H7 (cell line): Measurements from ENCODE around the gene CCNG1. TPM values are rescaled to one million over a fixed set of nuclear protein-coding genes. Genes with fewer than 3 reads are reported as not detected.
"Not testable (repeated sequence)": the region's sequence is repeated elsewhere in the genome, so short reads cannot be mapped to it uniquely, and the experiment has no call there.

Experiments used
- DNase-seq: peaks from one replicate; pipeline ENCODE4 v3.0.0; 2012
- H3K27me3 ChIP-seq: 2 replicates; pipeline ENCODE4 v1.6.0; 2011; ENCODE audit warnings: mild to moderate bottlenecking, low read length; ENCODE audit not compliant: control insufficient read depth, insufficient read depth
- H3K36me3 ChIP-seq: replicated peaks from 2 replicates; pipeline ENCODE4 v1.5.1; 2011; ENCODE audit warnings: low read length; ENCODE audit not compliant: control insufficient read depth, insufficient read depth
- H3K4me3 ChIP-seq: 2 replicates; pipeline ENCODE4 v1.5.1; 2011; ENCODE audit warnings: low read depth, mild to moderate bottlenecking, control low read depth, low read length, moderate library complexity; ENCODE audit not compliant: insufficient read depth
- total RNA-seq: library from RNA; depleted of rRNA; stranded (reverse); fragments of >200 nt; shearing (Covaris generic); gene quantifications from 2 replicates; pipeline ENCODE4 v1.2.3, GENCODE V29; 2014

CCNG1 gene
- total RNA-seq, 1 experiment from 2014 or later, result 374 TPM

DNA sequence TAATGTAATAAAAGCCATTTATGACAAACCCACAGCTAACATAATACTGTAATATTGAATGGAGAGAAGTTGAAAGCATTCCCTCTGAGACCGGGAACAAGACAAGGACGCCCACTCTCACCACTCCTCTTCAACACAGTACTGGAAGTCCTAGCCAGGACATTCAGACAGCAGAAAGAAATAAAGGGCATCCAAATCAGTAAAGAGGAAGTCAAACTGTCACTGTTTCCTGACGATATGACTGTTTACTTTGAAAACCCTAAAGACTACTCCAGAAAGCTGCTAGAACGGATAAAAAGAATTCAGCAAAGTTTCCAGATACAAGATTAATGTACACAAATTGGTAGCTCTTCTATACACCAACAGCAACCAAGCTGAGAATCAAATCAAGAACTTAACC is 11.3 kb upstream of the CCNG1 start:
- DNase-seq, H3K27me3 ChIP-seq, H3K36me3 ChIP-seq, H3K4me3 ChIP-seq: not testable (repeated sequence)

DNA sequence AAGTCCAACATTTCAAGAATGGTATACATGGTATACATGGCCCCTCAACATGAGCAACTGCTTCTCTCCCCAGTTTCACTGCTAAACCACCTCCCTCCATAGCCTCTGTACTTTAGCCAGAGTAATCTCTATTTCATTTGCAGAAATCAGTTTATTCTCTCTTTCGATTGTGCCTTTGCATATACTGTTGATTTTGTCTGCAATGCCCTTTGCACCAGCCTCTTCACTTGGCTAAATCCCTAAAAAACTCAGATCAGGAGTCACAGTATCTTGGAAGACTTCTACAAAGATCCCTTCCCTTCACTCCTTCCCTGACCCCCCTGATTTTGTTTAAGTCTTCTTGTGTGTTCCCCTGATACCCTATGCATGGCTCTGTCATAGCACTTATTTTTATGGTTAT is 4.9 kb upstream of the CCNG1 start:
- no peak for DNase-seq
- H3K36me3 ChIP-seq, result no peaks in the 10 kb centered on the region
- no peaks in the 10 kb centered on the region for H3K27me3 ChIP-seq
- no peak overlapping the region for H3K4me3 ChIP-seq

- H3K36me3 ChIP-seq, result no peaks in the 10 kb centered on the region
- H3K4me3 ChIP-seq, result no peak overlapping the region
- DNase-seq, result no peak
- H3K27me3 ChIP-seq, result no peaks in the 10 kb centered on the region
These were observed 4.1 kb upstream of the CCNG1 start for GRCh38 chr5:163433271-163433670.

DNA sequence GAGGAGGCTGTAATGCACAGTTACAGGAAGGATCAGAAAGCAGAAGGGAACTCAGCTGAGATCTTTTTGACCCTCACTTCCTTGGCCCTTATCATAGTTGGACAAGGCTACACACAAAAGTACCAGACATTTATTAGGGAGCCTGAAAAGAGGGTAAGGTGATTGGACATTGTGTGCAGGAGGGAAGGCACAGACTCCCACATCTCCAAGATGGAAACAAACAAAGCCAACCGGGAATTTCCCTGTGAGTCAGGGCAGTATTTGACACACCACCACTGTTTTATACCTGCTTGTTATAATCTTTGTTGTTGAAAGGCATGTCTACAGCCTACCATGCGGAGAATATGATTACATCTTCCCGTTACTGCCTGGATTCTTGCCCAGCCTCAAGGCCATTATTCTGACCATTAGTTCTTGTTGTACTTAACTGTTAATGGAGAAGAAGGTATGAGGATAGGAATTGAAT is 3.0 kb upstream of the CCNG1 start:
- Histone ChIP-seq H3K36me3 (peaks cover 5% of the 10 kb centered on the region), H3K27me3 (no peaks in the 10 kb centered on the region), H3K4me3 (no peak overlapping the region)
- no peak for DNase-seq

DNA sequence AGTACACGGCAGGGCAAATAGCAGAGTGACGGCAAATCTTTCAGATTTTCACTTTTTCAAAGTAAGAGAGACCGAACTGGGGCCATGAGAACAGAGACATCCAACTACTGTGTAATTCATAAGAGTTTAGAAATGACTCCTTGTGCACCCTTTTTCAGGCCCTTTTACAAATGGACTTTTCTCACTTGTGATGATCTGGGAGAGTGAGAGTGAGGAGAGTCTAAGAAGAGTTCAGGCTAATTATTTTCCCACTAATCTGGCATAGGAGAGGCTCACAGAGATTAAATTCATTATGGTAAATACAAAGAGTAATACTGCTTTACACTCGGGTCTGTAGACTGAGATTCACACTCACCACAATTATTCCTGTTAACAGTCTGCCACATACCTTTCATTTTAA is 880 bp upstream of the CCNG1 start:
- Histone ChIP-seq H3K36me3 (peaks cover 18% of the 10 kb centered on the region), H3K4me3 (peak overlapping the region; percentile 19), H3K27me3 (no peaks in the 10 kb centered on the region)
- no peak for DNase-seq

DNA sequence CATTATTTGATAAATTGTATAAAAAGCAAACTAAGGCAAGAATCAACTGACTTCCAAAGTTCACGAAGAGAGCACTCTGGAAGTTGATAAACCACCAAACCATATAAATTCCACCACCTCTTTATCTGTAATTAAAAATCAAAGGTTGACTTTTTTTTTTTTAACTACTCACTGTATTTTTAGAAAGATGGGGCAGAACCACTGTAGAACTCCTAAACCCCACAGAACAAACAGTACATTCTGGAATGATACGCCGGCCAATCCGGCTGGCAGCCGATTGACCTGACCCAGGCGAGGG is 435 bp upstream of the CCNG1 start:
- Histone ChIP-seq H3K27me3 (no peaks in the 10 kb centered on the region), H3K4me3 (peak overlapping the region; percentile 19), H3K36me3 (peaks cover 20% of the 10 kb centered on the region)
- DNase-seq, result no peak

GRCh38 chr5:163439092-163439425 is 1.7 kb downstream of the CCNG1 start:
- no peak for DNase-seq
- peak overlapping the region; percentile 81 for H3K4me3 ChIP-seq
- no peaks in the 10 kb centered on the region for H3K27me3 ChIP-seq
- H3K36me3 ChIP-seq, result peaks cover 34% of the 10 kb centered on the region

DNA sequence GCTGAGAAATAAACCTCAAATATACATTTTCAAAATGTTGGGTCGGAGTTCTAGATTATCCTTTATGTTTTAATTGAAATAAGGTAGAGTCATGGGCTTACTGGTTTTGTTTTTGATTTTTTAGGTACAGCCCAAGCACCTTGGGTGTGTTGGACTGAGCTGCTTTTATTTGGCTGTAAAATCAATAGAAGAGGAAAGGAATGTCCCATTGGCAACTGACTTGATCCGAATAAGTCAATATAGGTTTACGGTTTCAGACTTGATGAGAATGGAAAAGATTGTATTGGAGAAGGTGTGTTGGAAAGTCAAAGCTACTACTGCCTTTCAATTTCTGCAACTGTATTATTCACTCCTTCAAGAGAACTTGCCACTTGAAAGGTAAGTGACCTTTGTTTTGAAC is 3.6 kb downstream of the CCNG1 start:
- DNase-seq, result no peak
- Histone ChIP-seq H3K36me3 (peaks cover 40% of the 10 kb centered on the region), H3K4me3 (no peak overlapping the region), H3K27me3 (no peaks in the 10 kb centered on the region)

- H3K27me3 ChIP-seq, result no peaks in the 10 kb centered on the region
- H3K4me3 ChIP-seq, result no peak overlapping the region
- peaks cover 46% of the 10 kb centered on the region for H3K36me3 ChIP-seq
- no peak for DNase-seq
These were observed 7.1 kb downstream of the CCNG1 start for GRCh38 chr5:163444526-163444925.

DNA sequence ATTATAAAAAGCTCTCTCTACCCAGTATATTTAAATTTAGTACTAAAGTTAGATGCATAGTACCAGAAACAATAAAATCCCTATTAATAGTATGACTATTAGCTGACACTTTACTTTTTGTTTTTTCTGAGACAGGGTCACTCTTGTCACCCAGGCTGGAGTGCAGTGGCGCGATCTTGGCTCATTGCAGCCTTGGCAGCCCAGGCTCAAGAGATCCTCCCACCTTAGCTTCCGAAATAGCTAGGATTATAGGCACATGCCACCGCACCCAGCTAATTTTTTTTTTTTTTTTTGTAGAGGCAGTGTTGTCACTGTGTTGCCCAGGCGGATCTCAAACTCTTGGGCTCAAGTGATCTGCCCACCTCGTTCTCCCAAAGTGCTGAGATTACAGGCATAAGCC is 8.0 kb downstream of the CCNG1 start:
- H3K27me3 ChIP-seq, result no peaks in the 10 kb centered on the region
- peaks cover 40% of the 10 kb centered on the region for H3K36me3 ChIP-seq
- no peak overlapping the region for H3K4me3 ChIP-seq
- no peak for DNase-seq

GRCh38 chr5:163447191-163447590 is 9.8 kb downstream of the CCNG1 start:
- Histone ChIP-seq H3K36me3 (peaks cover 29% of the 10 kb centered on the region), H3K27me3 (no peaks in the 10 kb centered on the region), H3K4me3 (no peak overlapping the region)
- no peak for DNase-seq

- H3K36me3 ChIP-seq, result peaks cover 23% of the 10 kb centered on the region
- no peaks in the 10 kb centered on the region for H3K27me3 ChIP-seq
- no peak for DNase-seq
- H3K4me3 ChIP-seq, result no peak overlapping the region
These were observed 10.5 kb downstream of the CCNG1 start for GRCh38 chr5:163447875-163448274.

DNA sequence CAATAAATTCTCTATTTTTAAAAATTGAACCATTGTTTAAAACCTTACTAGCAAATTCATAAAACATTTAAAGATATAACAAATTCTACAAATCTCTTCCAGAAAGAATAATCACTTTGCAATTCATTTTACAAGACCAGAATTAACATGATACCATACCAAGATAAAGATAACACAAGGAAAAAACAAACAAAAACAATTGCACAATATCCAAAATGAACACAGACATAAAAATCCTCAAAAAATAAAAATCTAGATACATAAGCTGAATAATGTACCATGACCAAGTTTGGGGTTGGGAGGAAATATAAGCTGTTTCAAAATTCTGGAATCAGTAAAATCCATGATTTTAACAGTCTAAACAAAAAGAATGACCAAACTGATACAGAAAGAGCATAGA is 11.1 kb downstream of the CCNG1 start:
- H3K36me3 ChIP-seq, result peaks cover 23% of the 10 kb centered on the region
- no peak for DNase-seq

GRCh38 chr5:163451489-163451888 is 14.1 kb downstream of the CCNG1 start:
- H3K27me3 ChIP-seq, result no peaks in the 10 kb centered on the region
- no peak for DNase-seq
- peaks cover 16% of the 10 kb centered on the region for H3K36me3 ChIP-seq
- no peak overlapping the region for H3K4me3 ChIP-seq

More for the DNA sequence above, 11.1 kb downstream of the CCNG1 start:
- Histone ChIP-seq H3K4me3 (no peak overlapping the region), H3K27me3 (no peaks in the 10 kb centered on the region)

DNA sequence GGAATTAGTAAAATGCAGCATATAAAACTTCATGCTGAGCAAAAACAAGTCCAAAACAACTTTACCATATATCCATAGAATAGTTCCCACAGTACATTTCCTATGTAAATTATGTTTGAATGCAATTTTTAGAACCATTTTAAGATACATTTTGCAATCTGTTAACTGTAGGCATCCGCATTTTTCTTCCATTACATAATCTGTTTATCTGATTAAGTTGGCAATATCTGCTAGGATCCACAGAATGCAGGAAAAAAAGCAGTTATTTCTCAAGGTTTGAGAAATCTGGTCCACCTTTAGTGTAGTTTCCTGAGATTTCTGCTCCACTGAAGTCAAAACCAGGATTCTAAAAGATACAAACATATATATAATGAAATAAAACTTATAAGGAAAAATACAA is 16.3 kb downstream of the CCNG1 start:
- Histone ChIP-seq H3K27me3 (no peaks in the 10 kb centered on the region), H3K36me3 (peaks cover 11% of the 10 kb centered on the region), H3K4me3 (no peak overlapping the region)
- DNase-seq, result no peak

GRCh38 chr5:163455406-163455805 is 18.0 kb downstream of the CCNG1 start:
- not testable (repeated sequence) for DNase-seq, H3K27me3 ChIP-seq, H3K4me3 ChIP-seq, H3K36me3 ChIP-seq
